ENCODE results near the gene FADS2.

- TF ChIP-seq, protein P1, sequence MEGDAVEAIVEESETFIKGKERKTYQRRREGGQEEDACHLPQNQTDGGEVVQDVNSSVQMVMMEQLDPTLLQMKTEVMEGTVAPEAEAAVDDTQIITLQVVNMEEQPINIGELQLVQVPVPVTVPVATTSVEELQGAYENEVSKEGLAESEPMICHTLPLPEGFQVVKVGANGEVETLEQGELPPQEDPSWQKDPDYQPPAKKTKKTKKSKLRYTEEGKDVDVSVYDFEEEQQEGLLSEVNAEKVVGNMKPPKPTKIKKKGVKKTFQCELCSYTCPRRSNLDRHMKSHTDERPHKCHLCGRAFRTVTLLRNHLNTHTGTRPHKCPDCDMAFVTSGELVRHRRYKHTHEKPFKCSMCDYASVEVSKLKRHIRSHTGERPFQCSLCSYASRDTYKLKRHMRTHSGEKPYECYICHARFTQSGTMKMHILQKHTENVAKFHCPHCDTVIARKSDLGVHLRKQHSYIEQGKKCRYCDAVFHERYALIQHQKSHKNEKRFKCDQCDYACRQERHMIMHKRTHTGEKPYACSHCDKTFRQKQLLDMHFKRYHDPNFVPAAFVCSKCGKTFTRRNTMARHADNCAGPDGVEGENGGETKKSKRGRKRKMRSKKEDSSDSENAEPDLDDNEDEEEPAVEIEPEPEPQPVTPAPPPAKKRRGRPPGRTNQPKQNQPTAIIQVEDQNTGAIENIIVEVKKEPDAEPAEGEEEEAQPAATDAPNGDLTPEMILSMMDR (IDR thresholded peaks at IDR 0.05; ENCODE audit: poor library complexity, severe bottlenecking) = no peak
- TF ChIP-seq EP300 (conservative IDR thresholded peaks at IDR 0.05; ENCODE audit: poor library complexity, severe bottlenecking) = no peak
- no peak for TF ChIP-seq POLR2AphosphoS5 (IDR thresholded peaks at IDR 0.05)
- TF ChIP-seq EZH2 (IDR thresholded peaks at IDR 0.05; ENCODE audit: borderline replicate concordance, insufficient read depth, low read length, poor library complexity, severe bottlenecking) = no peak
- no peak for TF ChIP-seq REST (IDR thresholded peaks at IDR 0.05; ENCODE audit: borderline replicate concordance)
- no peak for TF ChIP-seq RAD21 (conservative IDR thresholded peaks at IDR 0.05)
Observed at GRCh38 chr11:61907871-61908729, 80.0 kb downstream of the FADS2 start.
